SW480 (cell line): ENCODE results near the gene TECPR2.
"Not testable (repeated sequence)": the region's sequence is repeated elsewhere in the genome, so short reads cannot be mapped to it uniquely, and the experiment has no call there.

Source experiments
- DNase-seq: peaks from one replicate; pipeline ENCODE4 v3.0.0-alpha.2; 2016; ENCODE audit warnings: low spot score

Gene TECPR2

DNA sequence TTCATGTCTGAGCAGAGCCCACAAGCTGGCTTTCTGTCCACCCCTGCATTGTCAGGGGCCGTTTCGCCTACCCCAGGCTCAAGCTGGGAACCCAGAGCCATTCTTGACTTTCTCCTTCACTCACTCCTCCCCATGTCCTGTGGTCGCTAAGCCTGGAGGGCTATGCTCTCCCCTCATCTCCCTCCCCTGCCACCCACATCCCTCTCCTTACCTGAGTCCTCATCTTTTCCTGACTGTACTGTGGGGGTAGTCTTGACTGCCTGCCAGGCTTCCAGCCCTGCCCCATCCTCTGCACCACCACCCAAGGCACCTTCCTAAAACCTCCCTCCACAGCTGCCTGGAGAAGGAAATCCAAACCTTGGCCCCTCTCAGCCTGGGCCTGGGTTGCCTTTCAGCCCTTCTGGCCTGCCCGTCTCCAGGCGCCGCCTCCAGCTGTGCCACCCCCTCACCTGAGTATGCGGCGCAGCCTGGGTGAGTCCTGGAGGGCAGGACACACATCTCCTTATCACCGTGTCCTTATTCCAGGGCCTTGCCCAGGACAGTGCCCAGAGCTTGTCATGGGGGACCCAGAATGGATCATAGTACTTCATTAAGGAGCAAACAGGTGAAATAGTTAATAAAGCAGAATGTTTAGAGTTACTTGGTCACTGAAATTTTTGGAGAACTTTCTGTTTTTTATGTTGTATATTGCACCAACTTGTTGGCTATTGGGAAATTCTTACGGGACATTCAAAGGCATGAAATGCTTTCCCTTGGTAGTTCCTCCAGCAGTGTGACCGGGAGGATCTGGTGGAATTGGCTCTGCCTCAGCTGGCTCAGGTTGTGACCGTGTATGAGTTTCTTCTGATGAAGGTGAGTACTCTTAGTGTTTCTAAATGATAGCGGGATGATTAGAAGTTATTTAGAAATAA, 28.7 kb upstream of the TECPR2 start:
- no peak for DNase-seq

- DNase-seq = no peak
Measured at GRCh38 chr14:102335163-102335562, 27.6 kb upstream of the TECPR2 start.

DNA sequence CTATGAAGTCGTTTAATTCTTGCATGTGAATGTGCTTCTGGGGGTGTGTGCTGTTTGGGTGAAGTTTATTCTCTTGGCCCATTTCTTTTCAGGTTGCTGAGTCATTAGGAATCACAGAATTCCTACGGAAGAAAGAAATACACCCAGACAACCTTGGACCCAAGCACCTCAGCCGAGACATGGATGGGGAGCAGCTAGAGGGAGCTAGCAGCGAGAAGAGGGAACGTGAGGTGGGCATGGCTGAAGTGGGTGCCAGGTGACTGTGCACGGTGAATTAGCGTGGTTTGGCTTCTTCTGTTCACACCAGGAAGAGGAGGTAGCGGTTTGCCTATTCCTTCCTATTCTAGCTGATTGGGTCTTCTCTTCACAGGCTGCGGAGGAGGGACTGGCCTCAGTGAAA, 24.0 kb upstream of the TECPR2 start:
- no peak for DNase-seq

DNA sequence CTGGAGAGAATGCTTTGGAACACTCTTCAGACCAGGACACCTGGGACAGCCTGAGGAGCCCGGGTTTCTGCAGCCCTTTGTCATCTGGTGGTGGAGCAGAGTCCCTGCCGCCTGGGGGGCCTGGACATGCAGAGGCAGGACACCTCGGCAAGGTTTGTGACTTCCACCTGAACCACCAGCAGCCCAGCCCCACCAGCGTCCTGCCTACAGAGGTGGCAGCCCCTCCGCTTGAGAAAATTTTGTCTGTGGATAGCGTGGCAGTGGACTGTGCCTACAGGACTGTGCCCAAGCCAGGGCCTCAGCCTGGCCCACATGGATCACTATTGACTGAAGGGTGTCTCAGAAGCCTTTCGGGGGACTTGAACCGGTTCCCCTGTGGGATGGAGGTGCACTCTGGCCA, 21.2 kb upstream of the TECPR2 start:
- DNase-seq = no peak

- DNase-seq = no peak
Measured at GRCh38 chr14:102342238-102342637, 20.5 kb upstream of the TECPR2 start.

GRCh38 chr14:102344084-102344483, 18.7 kb upstream of the TECPR2 start:
- no peak for DNase-seq

GRCh38 chr14:102344485-102344884, 18.3 kb upstream of the TECPR2 start:
- DNase-seq = no peak

GRCh38 chr14:102345232-102345631, 17.5 kb upstream of the TECPR2 start:
- no peak for DNase-seq

DNA sequence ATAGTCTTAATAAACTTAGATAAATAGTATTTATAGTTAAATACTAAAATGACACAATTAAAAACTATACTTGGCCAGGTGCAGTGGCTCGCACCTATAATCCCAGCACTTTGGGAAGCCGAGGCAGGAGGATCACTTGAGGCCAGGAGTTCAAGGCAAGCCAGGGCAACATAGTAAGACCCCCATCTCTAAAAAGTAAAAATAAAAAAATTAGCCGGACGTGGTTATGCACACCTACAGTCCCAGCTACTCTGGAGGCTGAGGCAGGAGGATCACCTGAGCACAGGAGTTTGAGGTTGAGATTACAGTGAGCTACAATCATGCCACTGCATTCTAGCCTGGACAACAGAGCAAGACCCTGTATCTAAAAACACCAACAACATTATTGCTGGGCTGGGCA, 16.1 kb upstream of the TECPR2 start:
- no peak for DNase-seq

DNA sequence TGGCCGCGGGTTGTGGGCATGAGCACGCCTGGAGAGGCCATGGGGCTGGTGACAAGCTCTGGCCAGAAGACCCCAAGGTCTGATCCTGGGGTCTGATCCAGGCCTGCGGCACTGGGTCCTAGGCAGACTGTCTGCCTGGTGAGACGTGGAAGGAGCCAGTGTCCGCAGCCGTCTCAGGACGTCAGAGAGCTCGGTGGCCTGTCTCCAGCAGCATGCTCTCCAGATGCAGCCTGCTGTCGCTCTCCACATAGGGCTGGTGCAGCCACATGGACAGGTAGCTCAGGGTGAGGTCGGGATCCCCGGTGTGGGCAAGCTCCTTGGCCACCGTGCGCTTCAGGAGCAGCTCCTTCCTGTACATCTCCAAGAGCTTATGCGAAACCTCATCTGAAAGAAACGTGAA, 14.4 kb upstream of the TECPR2 start:
- DNase-seq = no peak

DNA sequence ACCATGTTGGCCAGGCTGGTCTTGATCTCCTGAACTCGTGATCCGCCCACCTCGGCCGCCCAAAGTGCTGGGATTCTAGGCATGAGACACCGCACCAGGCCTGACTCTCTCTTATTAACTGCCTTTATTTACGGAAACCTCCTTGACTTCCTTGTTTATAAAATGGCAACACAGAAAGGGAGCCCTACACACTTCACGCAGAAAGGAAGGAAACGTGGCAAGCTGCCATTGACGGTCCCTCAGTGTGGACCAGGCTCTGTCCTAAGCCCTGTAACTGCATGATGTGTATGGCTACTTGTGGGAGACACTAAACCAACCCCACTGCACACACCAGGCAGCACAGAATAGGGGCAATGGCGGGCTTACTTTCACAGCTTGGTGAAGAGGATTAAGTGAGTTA, 11.7 kb upstream of the TECPR2 start:
- DNase-seq = no peak

GRCh38 chr14:102351593-102351992, 11.1 kb upstream of the TECPR2 start:
- not testable (repeated sequence) for DNase-seq

DNA sequence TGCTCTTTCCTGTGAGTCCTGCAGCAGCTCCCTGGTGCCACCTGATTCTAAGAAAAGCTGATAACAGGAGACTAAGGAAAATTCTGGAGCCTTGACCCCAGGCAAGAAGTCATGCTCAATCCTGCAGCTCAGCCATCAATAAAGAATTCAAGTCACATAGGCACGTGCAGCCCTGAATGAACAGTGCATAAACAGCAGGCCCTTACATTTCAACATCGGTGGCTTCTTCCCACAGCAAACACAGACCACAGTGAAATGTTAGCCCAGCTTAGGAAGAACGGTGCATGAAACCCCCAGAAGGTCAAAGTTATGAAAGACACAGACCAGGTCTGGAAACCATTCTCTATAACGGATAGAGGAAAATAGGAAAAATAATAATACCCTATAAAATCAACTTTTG, 10.5 kb upstream of the TECPR2 start:
- no peak for DNase-seq

DNA sequence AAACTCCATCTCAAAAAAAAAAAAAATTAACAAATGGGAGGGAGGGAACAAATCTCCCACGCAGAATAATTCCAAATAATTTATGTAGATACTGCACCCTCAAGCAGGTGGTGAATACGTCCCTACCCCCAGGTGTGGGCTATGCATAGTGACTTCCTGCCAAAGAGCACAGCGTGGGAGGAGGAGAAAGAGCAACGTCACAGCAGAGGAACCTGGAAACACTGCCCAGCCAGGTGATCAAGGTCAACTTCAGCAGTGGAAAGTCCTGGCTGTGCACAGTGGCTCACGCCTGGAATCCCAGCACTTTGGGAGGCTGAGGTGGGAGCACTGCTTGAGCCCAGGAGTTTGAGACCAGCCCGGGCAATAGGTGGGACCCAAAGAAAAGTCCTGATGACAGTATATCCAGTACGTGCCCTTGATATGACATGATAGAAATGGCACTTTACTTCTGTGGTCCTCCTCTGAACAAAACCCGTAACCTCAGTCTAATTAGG, 9.6 kb upstream of the TECPR2 start:
- DNase-seq = no peak

- no peak for DNase-seq
Measured at GRCh38 chr14:102356280-102356679, 6.5 kb upstream of the TECPR2 start.

DNA sequence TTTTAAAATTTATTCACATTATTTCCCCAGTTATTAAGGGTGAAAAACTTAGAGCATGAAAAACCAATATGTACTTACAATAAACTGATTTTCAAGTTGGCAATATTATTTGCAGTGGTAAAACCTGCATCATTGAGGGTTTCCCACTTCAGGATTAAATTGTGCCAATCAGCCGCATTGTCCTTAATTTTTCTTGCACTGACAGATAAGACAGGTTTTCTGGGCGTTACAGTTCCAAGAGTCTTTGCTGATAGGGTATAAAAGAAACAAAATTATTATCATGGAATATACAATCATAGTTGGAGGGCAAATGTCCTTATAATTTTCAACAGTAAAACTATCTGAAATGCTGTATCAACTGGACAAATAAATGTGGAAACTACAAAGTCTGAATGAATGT, 3.4 kb upstream of the TECPR2 start:
- DNase-seq = no peak

GRCh38 chr14:102360388-102360787, 2.4 kb upstream of the TECPR2 start:
- DNase-seq = no peak

GRCh38 chr14:102362084-102362483, 657 bp upstream of the TECPR2 start:
- no peak for DNase-seq

- peak; percentile 21 for DNase-seq
Measured at GRCh38 chr14:102363182-102363943, 622 bp downstream of the TECPR2 start.

- DNase-seq = no peak
Measured at GRCh38 chr14:102370305-102370809, 7.6 kb downstream of the TECPR2 start.

GRCh38 chr14:102371361-102371760, 8.6 kb downstream of the TECPR2 start:
- no peak for DNase-seq

DNA sequence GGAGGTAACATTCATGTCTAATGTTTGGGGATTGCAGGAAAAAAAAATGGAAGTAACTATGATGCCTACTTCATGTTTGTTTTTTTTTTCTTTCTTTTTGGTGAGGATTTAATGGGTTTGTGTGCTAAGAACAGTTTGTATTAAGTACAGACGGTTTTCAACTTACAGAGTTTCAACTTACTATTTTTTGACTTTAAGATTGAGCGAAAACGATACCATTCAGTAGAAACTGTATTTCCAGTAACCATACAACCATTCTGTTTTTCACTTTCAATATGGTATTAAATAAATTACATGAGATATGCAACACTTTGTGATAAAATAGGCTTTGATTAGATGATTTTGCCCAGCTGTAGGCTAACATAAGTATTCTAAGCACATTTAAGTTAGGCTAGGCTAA, 10.4 kb downstream of the TECPR2 start:
- DNase-seq = no peak

GRCh38 chr14:102374264-102374663, 11.5 kb downstream of the TECPR2 start:
- DNase-seq = no peak
